ENCODE results near the gene UPK3BL2.
"Not testable (repeated sequence)": the region's sequence is repeated elsewhere in the genome, so short reads cannot be mapped to it uniquely, and the experiment has no call there.

- TF ChIP-seq CTCF (conservative IDR thresholded peaks at IDR 0.05; ENCODE audit: low read depth, low read length); EZH2 (IDR thresholded peaks at IDR 0.05; ENCODE audit: low read length, unreplicated experiment); EZH2phosphoT487 (IDR thresholded peaks at IDR 0.05; ENCODE audit: borderline replicate concordance, low read length): not testable (repeated sequence)
Measured at GRCh38 chr7:102542771-102543170, 725 bp downstream of the UPK3BL2 start.
